Activated CD8-positive, alpha-beta T cell treated with anti-CD3 and anti-CD28 coated beads for 36 hours (primary cell): Measurements from ENCODE around the gene FAM107A. TPM values are rescaled to one million over a fixed set of nuclear protein-coding genes. Genes with fewer than 3 reads are reported as not detected.

Source experiments
- ATAC-seq: fragments of 200-7000 bp; cut with Tn5 transposase; one replicate; pipeline ENCODE4 v1.10.0; 2021; ENCODE audit warnings: mild to moderate bottlenecking, moderate library complexity
- CTCF ChIA-PET: fragments of 350-600 bp; sonication (Branson Sonifier 250); formaldehyde crosslinking; loops from one replicate; lab custom pipeline; 2021; ENCODE audit warnings: antibody characterized with exemption; lab: Charles Lee
- POLR2A ChIA-PET: fragments of 350-600 bp; sonication (Branson Sonifier 250); formaldehyde crosslinking; loops from one replicate; lab custom pipeline; 2021; ENCODE audit warnings: antibody characterized with exemption; lab: Charles Lee
- DNase-seq: peaks from one replicate; pipeline ENCODE4 v3.0.0-alpha.2; 2020
- H3K27ac Mint-ChIP-seq: one replicate; pipeline ENCODE4 v1.8.0; 2021; ENCODE audit warnings: mild to moderate bottlenecking, mixed read lengths
- H3K27me3 Mint-ChIP-seq: one replicate; pipeline ENCODE4 v1.8.0; 2021; ENCODE audit warnings: mixed read lengths
- H3K36me3 Mint-ChIP-seq: one replicate; pipeline ENCODE4 v1.8.0; 2021; ENCODE audit warnings: low read depth, mixed read lengths
- H3K4me1 Mint-ChIP-seq: one replicate; pipeline ENCODE4 v1.8.0; 2021; ENCODE audit warnings: low read depth, mixed read lengths
- H3K4me3 Mint-ChIP-seq: one replicate; pipeline ENCODE4 v1.8.0; 2021; ENCODE audit warnings: mild to moderate bottlenecking, moderate library complexity, mixed read lengths
- H3K9me3 Mint-ChIP-seq: one replicate; pipeline ENCODE4 v1.8.0; 2021; ENCODE audit warnings: mixed read lengths
- CTCF ChIP-seq: fragments of 200-600 bp; IDR thresholded peaks from one replicate; pipeline ENCODE4 v1.8.0; 2022; ENCODE audit warnings: antibody characterized with exemption, mild to moderate bottlenecking
- intact Hi-C: fragments of 100-400 bp; cut with micrococcal nuclease; formaldehyde crosslinking; loops from one replicate; pipeline ENCODE4 v1.10.0; 2022
- total RNA-seq, 2 experiments: library from RNA; stranded (reverse); gene quantifications; one replicate each; pipeline ENCODE4 v1.2.3, GENCODE V29; 2021

The FAM107A gene
- total RNA-seq, 2 experiments from 2014 or later: not detected

- POLR2A ChIA-PET: interaction anchor here (0.6 kb wide), 1 partner anchor 546 kb away, joined by 3 read pairs; no protein-coding TSS in a partner anchor
- no peak for ATAC-seq
- CTCF ChIA-PET: interaction anchor here (1.1 to 9.5 kb wide), 7 partner anchors 9 to 74 kb away, joined by 3 to 161 read pairs (median 5); no protein-coding TSS in a partner anchor
- Mint-ChIP-seq H3K9me3 (no peaks in the 10 kb centered on the region), H3K4me3 (no peak overlapping the region), H3K27me3 (peaks cover 1% of the 10 kb centered on the region), H3K4me1 (peaks cover 4% of the 10 kb centered on the region), H3K27ac (no peak overlapping the region), H3K36me3 (no peaks in the 10 kb centered on the region)
- intact Hi-C loops: no loop called here
- TF ChIP-seq CTCF: no peak
- DNase-seq: no peak
Measured at GRCh38 chr3:58565621-58566397, 11.4 kb downstream of the FAM107A start.

GRCh38 chr3:58564456-58565160, 12.6 kb downstream of the FAM107A start:
- H3K27me3 Mint-ChIP-seq: peaks cover 1% of the 10 kb centered on the region
- no peak for TF ChIP-seq CTCF
- no peaks in the 10 kb centered on the region for H3K36me3 Mint-ChIP-seq
- DNase-seq (no peak), ATAC-seq (no peak)
- CTCF ChIA-PET: interaction anchor here (0.7 to 9.5 kb wide), 2 partner anchors 67 to 77 kb away, joined by 3 to 161 read pairs; no protein-coding TSS in a partner anchor
- H3K4me1 Mint-ChIP-seq: peaks cover 4% of the 10 kb centered on the region
- no peaks in the 10 kb centered on the region for H3K9me3 Mint-ChIP-seq
- POLR2A ChIA-PET: interaction anchor here (0.7 kb wide), 1 partner anchor 61 kb away, joined by 3 read pairs; no protein-coding TSS in a partner anchor
- H3K4me3 Mint-ChIP-seq: no peak overlapping the region
- intact Hi-C loops: no loop called here
- no peak overlapping the region for H3K27ac Mint-ChIP-seq

GRCh38 chr3:58564054-58564453, 13.1 kb downstream of the FAM107A start:
- ATAC-seq (no peak), DNase-seq (no peak)
- ChIA-PET POLR2A (no interaction called here), CTCF (interaction anchor here (0.7 kb wide), 1 partner anchor 77 kb away, joined by 3 read pairs; no protein-coding TSS in a partner anchor)
- Mint-ChIP-seq H3K9me3 (no peaks in the 10 kb centered on the region), H3K27ac (no peak overlapping the region), H3K27me3 (peaks cover 1% of the 10 kb centered on the region), H3K4me3 (no peak overlapping the region), H3K36me3 (no peaks in the 10 kb centered on the region), H3K4me1 (peaks cover 4% of the 10 kb centered on the region)
- no peak for TF ChIP-seq CTCF
- intact Hi-C loops: no loop called here

GRCh38 chr3:58563386-58564035, 13.7 kb downstream of the FAM107A start:
- no peaks in the 10 kb centered on the region for H3K36me3 Mint-ChIP-seq
- ATAC-seq (no peak), DNase-seq (no peak)
- ChIA-PET POLR2A (no interaction called here), CTCF (no interaction called here)
- no peaks in the 10 kb centered on the region for H3K9me3 Mint-ChIP-seq
- no peak overlapping the region for H3K27ac Mint-ChIP-seq
- no peaks in the 10 kb centered on the region for H3K27me3 Mint-ChIP-seq
- intact Hi-C loops: no loop called here
- H3K4me1 Mint-ChIP-seq: no peaks in the 10 kb centered on the region
- TF ChIP-seq CTCF: no peak
- H3K4me3 Mint-ChIP-seq: no peak overlapping the region
